Measurements from ENCODE around the gene TTLL12.
"Not testable (repeated sequence)": the region's sequence is repeated elsewhere in the genome, so short reads cannot be mapped to it uniquely, and the experiment has no call there.

GRCh38 chr22:43146332-43146731 is 40.6 kb downstream of the TTLL12 start:
- not testable (repeated sequence) for TF ChIP-seq POLR2A, POLR2AphosphoS5, SPI1, POU2F2, TAF1 (IDR thresholded peaks at IDR 0.05; ENCODE audit: low read depth, low read length)

All from GM12891 (cell line).